Measurements from ENCODE around the gene ZDHHC14.

DNA sequence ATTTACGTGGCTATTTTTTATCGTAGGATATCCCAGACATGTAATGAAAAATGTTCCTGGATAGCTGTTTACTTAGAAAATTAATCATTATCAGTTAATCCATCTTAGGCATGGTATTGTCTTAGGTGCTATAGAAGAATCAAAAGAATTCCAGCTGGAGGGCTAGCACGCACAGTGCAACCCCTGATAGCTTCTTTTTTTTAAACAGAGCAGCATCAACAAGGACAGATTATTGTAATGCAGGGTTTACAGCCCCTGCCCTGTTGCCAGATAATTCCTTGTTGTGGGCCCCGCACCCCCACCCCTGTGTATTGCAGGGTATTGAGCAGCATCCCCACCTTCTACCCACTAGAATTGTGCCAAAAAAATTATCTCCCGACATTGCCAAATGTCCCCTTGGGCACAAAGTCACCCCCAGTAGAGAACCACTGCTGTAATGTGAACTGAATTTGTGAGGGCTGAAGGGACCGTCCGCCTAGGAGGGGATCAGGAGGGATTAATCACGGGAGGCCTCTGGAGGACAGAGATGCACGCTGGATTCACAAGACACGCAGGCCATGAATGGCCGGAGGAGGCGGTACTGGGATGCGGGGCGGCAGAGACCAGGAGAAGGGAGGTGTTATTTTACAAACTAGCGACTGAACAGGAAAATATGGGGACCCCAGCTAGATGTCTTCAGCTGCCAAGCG lies 174.6 kb downstream of the ZDHHC14 start:
- TF ChIP-seq, protein P1, sequence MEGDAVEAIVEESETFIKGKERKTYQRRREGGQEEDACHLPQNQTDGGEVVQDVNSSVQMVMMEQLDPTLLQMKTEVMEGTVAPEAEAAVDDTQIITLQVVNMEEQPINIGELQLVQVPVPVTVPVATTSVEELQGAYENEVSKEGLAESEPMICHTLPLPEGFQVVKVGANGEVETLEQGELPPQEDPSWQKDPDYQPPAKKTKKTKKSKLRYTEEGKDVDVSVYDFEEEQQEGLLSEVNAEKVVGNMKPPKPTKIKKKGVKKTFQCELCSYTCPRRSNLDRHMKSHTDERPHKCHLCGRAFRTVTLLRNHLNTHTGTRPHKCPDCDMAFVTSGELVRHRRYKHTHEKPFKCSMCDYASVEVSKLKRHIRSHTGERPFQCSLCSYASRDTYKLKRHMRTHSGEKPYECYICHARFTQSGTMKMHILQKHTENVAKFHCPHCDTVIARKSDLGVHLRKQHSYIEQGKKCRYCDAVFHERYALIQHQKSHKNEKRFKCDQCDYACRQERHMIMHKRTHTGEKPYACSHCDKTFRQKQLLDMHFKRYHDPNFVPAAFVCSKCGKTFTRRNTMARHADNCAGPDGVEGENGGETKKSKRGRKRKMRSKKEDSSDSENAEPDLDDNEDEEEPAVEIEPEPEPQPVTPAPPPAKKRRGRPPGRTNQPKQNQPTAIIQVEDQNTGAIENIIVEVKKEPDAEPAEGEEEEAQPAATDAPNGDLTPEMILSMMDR (IDR thresholded peaks at IDR 0.05), result no peak
- TF ChIP-seq POLR2AphosphoS5 (IDR thresholded peaks at IDR 0.05) (no peak), POLR2A (IDR thresholded peaks at IDR 0.05) (no peak)
